H1 (cell line): ENCODE results near the gene GRM6. TPM values are rescaled to one million over a fixed set of nuclear protein-coding genes. Genes with fewer than 3 reads are reported as not detected.

Experiments
- CTCF ChIA-PET: fragments of 300-600 bp; sonication (Branson Sonifier 250); formaldehyde crosslinking; loops from one replicate; lab custom pipeline; 2021; ENCODE audit not compliant: partially characterized antibody; lab: Charles Lee
- POLR2A ChIA-PET: fragments of 300-600 bp; sonication (Branson Sonifier 250); formaldehyde crosslinking; loops from one replicate; lab custom pipeline; 2021; ENCODE audit warnings: inconsistent platforms; ENCODE audit not compliant: partially characterized antibody; lab: Charles Lee
- DNase-seq, 2 experiments: peaks; one replicate each; pipeline versions ENCODE4 v3.0.0 to v3.0.0-alpha.2; 2010 to 2022; ENCODE audit warnings: low spot score in 2 of 2, low read depth in 1 of 2, mixed read lengths in 1 of 2
- FAIRE-seq: peaks from 2 replicates; lab custom pipeline; 2011; peaks lifted over from hg19 to GRCh38; lab: Jason Lieb, UNC
- H2AFZ ChIP-seq: 2 replicates; pipeline ENCODE4 v1.8.1; 2012; ENCODE audit warnings: low read length, inconsistent platforms
- H2AK5ac ChIP-seq: 2 replicates; pipeline ENCODE4 v1.6.1; 2013; ENCODE audit warnings: low read depth, low read length
- H2BK120ac ChIP-seq: replicated peaks from 2 replicates; pipeline ENCODE3; 2013; ENCODE audit warnings: low read depth, low read length, inconsistent platforms
- H2BK12ac ChIP-seq: 2 replicates; pipeline ENCODE4 v1.6.1; 2013; ENCODE audit warnings: low read depth, low read length
- H2BK15ac ChIP-seq: 2 replicates; pipeline ENCODE4 v1.6.1; 2013; ENCODE audit warnings: low read length
- H2BK20ac ChIP-seq: 2 replicates; pipeline ENCODE4 v1.6.1; 2013; ENCODE audit warnings: low read length
- H2BK5ac ChIP-seq: 2 replicates; pipeline ENCODE4 v1.6.1; 2013; ENCODE audit warnings: low read depth, low read length
- H3K14ac ChIP-seq: 2 replicates; pipeline ENCODE4 v1.6.1; 2013; ENCODE audit warnings: inconsistent platforms; ENCODE audit not compliant: insufficient read length
- H3K18ac ChIP-seq: 2 replicates; pipeline ENCODE4 v1.6.1; 2013; ENCODE audit warnings: low read length; ENCODE audit errors: extremely low read depth
- H3K23ac ChIP-seq: 2 replicates; pipeline ENCODE4 v1.6.1; 2013; ENCODE audit warnings: inconsistent platforms; ENCODE audit not compliant: insufficient read length
- H3K23me2 ChIP-seq: 2 replicates; pipeline ENCODE4 v1.6.1; 2013; ENCODE audit warnings: low read depth, low read length
- H3K27ac ChIP-seq: 2 replicates; pipeline ENCODE4 v1.6.1; 2011; ENCODE audit warnings: low read depth, low read length, inconsistent platforms
- H3K27me3 ChIP-seq, 4 experiments: replicated peaks in 1 of 4; 1 replicate in 1 of 4; 2 replicates in 3 of 4; pipeline versions ENCODE4 v1.6.1 to v1.8.1; 2011 to 2013; ENCODE audit warnings: low read length in 3 of 4, mild to moderate bottlenecking in 3 of 4, inconsistent platforms in 2 of 4, mixed read lengths in 2 of 4, moderate library complexity in 1 of 4; ENCODE audit not compliant: control insufficient read depth in 3 of 4, insufficient read depth in 3 of 4; ENCODE audit errors: extremely low read depth in 1 of 4
- H3K36me3 ChIP-seq, 4 experiments: 2 replicates each; pipeline versions ENCODE4 v1.6.1 to v1.8.1; 2011 to 2013; ENCODE audit warnings: mild to moderate bottlenecking in 4 of 4, low read length in 3 of 4, moderate library complexity in 2 of 4, control low read depth in 1 of 4, inconsistent platforms in 1 of 4; ENCODE audit not compliant: insufficient read depth in 4 of 4, control insufficient read depth in 2 of 4
- H3K4ac ChIP-seq: replicated peaks from 2 replicates; pipeline ENCODE3; 2013; ENCODE audit warnings: low read length, low read depth, mixed read lengths, inconsistent platforms; ENCODE audit not compliant: insufficient read length
- H3K4me1 ChIP-seq, 4 experiments: replicated peaks in 1 of 4; 1 replicate in 1 of 4; 2 replicates in 3 of 4; pipeline versions ENCODE4 v1.6.1 to v1.8.1; 2011 to 2013; ENCODE audit warnings: low read length in 3 of 4, inconsistent platforms in 2 of 4, mixed read lengths in 1 of 4; ENCODE audit not compliant: insufficient read depth in 4 of 4, control insufficient read depth in 3 of 4
- H3K4me2 ChIP-seq, 2 experiments: 2 replicates each; pipeline versions ENCODE4 v1.6.1 to v1.8.1; 2011 to 2013; ENCODE audit warnings: low read depth in 2 of 2, low read length in 2 of 2, control low read depth in 1 of 2, inconsistent platforms in 1 of 2, mild to moderate bottlenecking in 1 of 2; ENCODE audit not compliant: insufficient read depth in 1 of 2
- H3K4me3 ChIP-seq, 4 experiments: fragments of 200-600, 300-600 bp in 1 of 4; sonication (generic), shearing (Covaris generic), sonication (Bioruptor Twin) in 1 of 4; 2 replicates each; pipeline versions ENCODE4 v1.5.1 to v1.8.1; 2011 to 2016; ENCODE audit warnings: low read length in 4 of 4, low read depth in 3 of 4, control low read depth in 2 of 4, inconsistent platforms in 2 of 4, mild to moderate bottlenecking in 2 of 4, mixed read lengths in 1 of 4, moderate library complexity in 1 of 4; ENCODE audit not compliant: insufficient read depth in 2 of 4; ENCODE audit errors: extremely low read depth in 1 of 4
- H3K56ac ChIP-seq: replicated peaks from 2 replicates; pipeline ENCODE3; 2013; ENCODE audit warnings: low read depth, mild to moderate bottlenecking, mixed read lengths, low read length, inconsistent platforms; ENCODE audit not compliant: insufficient read length
- H3K79me1 ChIP-seq: 2 replicates; pipeline ENCODE4 v1.6.1; 2013; ENCODE audit warnings: low read depth, low read length, control low read depth
- H3K79me2 ChIP-seq, 2 experiments: 2 replicates each; pipeline versions ENCODE4 v1.6.1 to v1.8.1; 2012 to 2013; ENCODE audit warnings: low read length in 2 of 2, mild to moderate bottlenecking in 2 of 2, inconsistent platforms in 1 of 2; ENCODE audit not compliant: insufficient read depth in 2 of 2, control insufficient read depth in 1 of 2
- H3K9ac ChIP-seq, 4 experiments: replicated peaks in 1 of 4; 1 replicate in 1 of 4; 2 replicates in 3 of 4; pipeline versions ENCODE4 v1.6.1 to v1.8.1; 2011 to 2013; ENCODE audit warnings: low read depth in 3 of 4, low read length in 3 of 4, control low read depth in 2 of 4, mild to moderate bottlenecking in 2 of 4, moderate library complexity in 2 of 4, inconsistent platforms in 1 of 4; ENCODE audit errors: extremely low read depth in 1 of 4
- H3K9me3 ChIP-seq, 2 experiments: 2 replicates each; pipeline versions ENCODE4 v1.6.1 to v1.8.1; 2012 to 2013; ENCODE audit warnings: mild to moderate bottlenecking in 2 of 2, moderate library complexity in 2 of 2, control low read depth in 1 of 2, inconsistent platforms in 1 of 2, low read depth in 1 of 2, low read length in 1 of 2, mixed read lengths in 1 of 2; ENCODE audit not compliant: insufficient read depth in 2 of 2
- H4K20me1 ChIP-seq, 2 experiments: replicated peaks in 1 of 2; 2 replicates each; pipeline versions ENCODE3 to v1.8.1; 2011 to 2013; ENCODE audit warnings: inconsistent platforms in 2 of 2, low read length in 2 of 2, mild to moderate bottlenecking in 1 of 2; ENCODE audit not compliant: insufficient read depth in 2 of 2, control insufficient read depth in 1 of 2
- H4K5ac ChIP-seq: 2 replicates; pipeline ENCODE4 v1.6.1; 2013; ENCODE audit warnings: low read length, low read depth, mixed read lengths, inconsistent platforms; ENCODE audit not compliant: insufficient read length
- H4K8ac ChIP-seq: 2 replicates; pipeline ENCODE4 v1.8.0; 2013; ENCODE audit warnings: mild to moderate bottlenecking, moderate library complexity, low read length, inconsistent platforms; ENCODE audit not compliant: insufficient read depth; ENCODE audit errors: extremely low read depth
- H4K91ac ChIP-seq: replicated peaks from 2 replicates; pipeline ENCODE3; 2013; ENCODE audit warnings: low read length, mixed read lengths, inconsistent platforms; ENCODE audit not compliant: insufficient read length
- HDAC2 ChIP-seq, 2 experiments: fragments of 300-600 bp in 1 of 2; sonication (generic) in 1 of 2; IDR thresholded peaks; 2 replicates each; pipeline ENCODE4 v1.6.1; 2011 to 2012; ENCODE audit warnings: low read depth in 2 of 2, low read length in 2 of 2, mild to moderate bottlenecking in 2 of 2, moderate library complexity in 2 of 2, borderline replicate concordance in 1 of 2, inconsistent platforms in 1 of 2
- WGBS, 2 experiments: shearing (Covaris generic) in 1 of 2; methylation state at CpG; one replicate each; pipeline versions ENCODE4 v1.1.6 to v1.1.7; 2013 to 2015; ENCODE audit warnings: low lambda C conversion rate in 2 of 2, mixed read lengths in 2 of 2, inconsistent platforms in 1 of 2, low coverage in 1 of 2, missing lambda C conversion rate in 1 of 2; ENCODE audit not compliant: insufficient replicate concordance in 2 of 2, insufficient coverage in 1 of 2, insufficient read length in 1 of 2; ENCODE audit errors: extremely low coverage in 1 of 2, missing lambda C conversion rate in 1 of 2; 5-methylcytosine and 5-hydroxymethylcytosine counted together
- polyA plus RNA-seq, 7 experiments: library from polyadenylated mRNA; depleted of rRNA in 3 of 7; stranded (reverse) in 5 of 7; unstranded in 2 of 7; fragments of >200 nt in 5 of 7; fragments of 200-250 nt in 2 of 7; gene quantifications; 1 replicate in 5 of 7; 2 replicates in 1 of 7; 4 replicates in 1 of 7; pipeline versions ENCODE4 v1.2.1 to v1.2.3, GENCODE V29; 2011 to 2013; ENCODE audit warnings: missing spikeins in 2 of 7, mixed read lengths in 2 of 7
- total RNA-seq: library from RNA; stranded (reverse); fragmentation: NEBNext Ultra II Directional; extraction: Animal tissue kit (Norgen Biotek cat#: 25700); gene quantifications from 2 replicates; pipeline ENCODE4 v1.2.1, GENCODE V29; 2021

GRM6 gene
- total and polyA plus RNA-seq, 2 of the 8 experiments (the other 6 are each of a cell fraction or from before 2014, with no cell fraction given): not detected

- H3K4me3 ChIP-seq: no peak overlapping the region
- H3K36me3 ChIP-seq: no peaks in the 10 kb centered on the region
- H3K9ac ChIP-seq: no peak overlapping the region
- POLR2A ChIA-PET: no interaction called here
- H2BK12ac ChIP-seq: no peak overlapping the region
- 94% methylated on average over 42 of the region's 43 CpGs; no CpG with 5 or more reads in 1 of the 2 experiments for WGBS, 2 experiments
- no peaks in the 10 kb centered on the region for H4K20me1 ChIP-seq
- H2BK5ac ChIP-seq: no peak overlapping the region
- no peak overlapping the region for H3K14ac ChIP-seq
- no peak overlapping the region for H4K5ac ChIP-seq
- no peak overlapping the region for H2BK120ac ChIP-seq
- H3K23ac ChIP-seq: no peak overlapping the region
- no peak overlapping the region for H2BK20ac ChIP-seq
- no peak for FAIRE-seq
- H3K9me3 ChIP-seq: peaks cover 75 to 93% of the 10 kb centered on the region in 2 experiments
- H3K18ac ChIP-seq: no peak overlapping the region
- H3K79me2 ChIP-seq: no peaks in the 10 kb centered on the region
- no peaks in the 10 kb centered on the region for H3K23me2 ChIP-seq
- no peak overlapping the region for H2BK15ac ChIP-seq
- no peak for TF ChIP-seq HDAC2 (IDR thresholded peaks at IDR 0.05; ENCODE audit: borderline replicate concordance in 1 of 2, low read depth in 2 of 2, low read length in 2 of 2)
- DNase-seq: no peak
- H3K4me1 ChIP-seq: no peaks in the 10 kb centered on the region
- no peak overlapping the region for H2AK5ac ChIP-seq
- H3K79me1 ChIP-seq: no peaks in the 10 kb centered on the region
- CTCF ChIA-PET: no interaction called here
- no peak overlapping the region for H4K91ac ChIP-seq
- H3K56ac ChIP-seq: no peak overlapping the region
- no peak overlapping the region for H4K8ac ChIP-seq
- H3K4me2 ChIP-seq: no peak overlapping the region
- no peak overlapping the region for H2AFZ ChIP-seq
- no peaks in the 10 kb centered on the region for H3K27me3 ChIP-seq
- H3K27ac ChIP-seq: no peak overlapping the region
- no peak overlapping the region for H3K4ac ChIP-seq
Observed at GRCh38 chr5:178986326-178986960, 8.7 kb downstream of the GRM6 start.
